Activated B cell treated with CpG ODN at 0.5 μM for 24 hours (primary cell): ENCODE measurements around the gene PCNX2. TPM values are rescaled to one million over a fixed set of nuclear protein-coding genes. Genes with fewer than 3 reads are reported as not detected.

Experiments used
- ATAC-seq: fragments of 200-7000 bp; cut with Tn5 transposase; one replicate; pipeline ENCODE4 v1.10.0; 2021; ENCODE audit warnings: low read depth, mild to moderate bottlenecking, moderate library complexity
- CTCF ChIA-PET: fragments of 350-600 bp; sonication (Branson Sonifier 250); formaldehyde crosslinking; loops from one replicate; lab custom pipeline; 2021; ENCODE audit warnings: antibody characterized with exemption; lab: Charles Lee
- POLR2A ChIA-PET: fragments of 350-600 bp; sonication (Branson Sonifier 250); formaldehyde crosslinking; loops from one replicate; lab custom pipeline; 2021; ENCODE audit warnings: antibody characterized with exemption; lab: Charles Lee
- DNase-seq: peaks from one replicate; pipeline ENCODE4 v3.0.0; 2022
- H3K27ac Mint-ChIP-seq: one replicate; pipeline ENCODE4 v1.8.0; 2020; ENCODE audit warnings: mixed read lengths
- H3K27me3 Mint-ChIP-seq: one replicate; pipeline ENCODE4 v1.8.0; 2021; ENCODE audit warnings: mixed read lengths
- H3K36me3 Mint-ChIP-seq: one replicate; pipeline ENCODE4 v1.8.0; 2021; ENCODE audit warnings: low read depth, mixed read lengths
- H3K4me1 Mint-ChIP-seq: one replicate; pipeline ENCODE4 v1.8.0; 2021; ENCODE audit warnings: mixed read lengths
- H3K4me3 Mint-ChIP-seq: one replicate; pipeline ENCODE4 v1.8.0; 2020; ENCODE audit warnings: mild to moderate bottlenecking, mixed read lengths
- H3K9me3 Mint-ChIP-seq: one replicate; pipeline ENCODE4 v1.8.0; 2020; ENCODE audit warnings: mixed read lengths
- intact Hi-C: fragments of 100-400 bp; cut with micrococcal nuclease; formaldehyde crosslinking; loops from one replicate; pipeline ENCODE4 v1.15.1; 2024
- total RNA-seq: library from RNA; stranded (reverse); gene quantifications from 2 replicates; pipeline ENCODE4 v1.2.3, GENCODE V29; 2022
- TF ChIP-seq, protein P1 (sequence below): fragments of 200-600 bp; IDR thresholded peaks from one replicate; pipeline ENCODE4 v1.8.0; 2022; ENCODE audit warnings: antibody characterized with exemption, mild to moderate bottlenecking

The PCNX2 gene
- total RNA-seq, 1 donor from 2014 or later: 20.4 TPM

DNA sequence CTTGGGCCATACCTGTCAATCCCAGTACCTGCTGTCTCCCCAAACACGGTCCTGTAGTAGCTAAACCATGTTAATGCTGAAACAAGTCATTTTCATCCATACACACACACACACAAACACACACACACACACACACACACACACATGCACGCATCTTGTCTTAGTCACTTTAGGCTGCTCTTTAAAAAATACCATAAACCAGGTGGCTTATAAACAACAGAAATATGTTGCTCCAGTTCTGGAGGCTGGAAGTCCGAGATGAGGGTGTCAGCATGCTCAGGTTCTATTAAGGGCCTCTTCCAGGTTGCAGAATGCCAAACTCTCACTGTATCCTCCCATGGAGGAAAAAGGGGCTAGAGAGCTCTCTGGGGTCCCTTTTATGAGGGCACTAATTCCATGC, 215.2 kb downstream of the PCNX2 start:
- ChIA-PET CTCF (no interaction called here), POLR2A (no interaction called here)
- no peak overlapping the region for H3K27ac Mint-ChIP-seq
- ATAC-seq (no peak), DNase-seq (no peak)
- intact Hi-C loops: no loop called here
- no peak overlapping the region for H3K4me3 Mint-ChIP-seq
- no peaks in the 10 kb centered on the region for H3K9me3 Mint-ChIP-seq
- peaks cover 5% of the 10 kb centered on the region for H3K4me1 Mint-ChIP-seq
- TF ChIP-seq, protein P1, sequence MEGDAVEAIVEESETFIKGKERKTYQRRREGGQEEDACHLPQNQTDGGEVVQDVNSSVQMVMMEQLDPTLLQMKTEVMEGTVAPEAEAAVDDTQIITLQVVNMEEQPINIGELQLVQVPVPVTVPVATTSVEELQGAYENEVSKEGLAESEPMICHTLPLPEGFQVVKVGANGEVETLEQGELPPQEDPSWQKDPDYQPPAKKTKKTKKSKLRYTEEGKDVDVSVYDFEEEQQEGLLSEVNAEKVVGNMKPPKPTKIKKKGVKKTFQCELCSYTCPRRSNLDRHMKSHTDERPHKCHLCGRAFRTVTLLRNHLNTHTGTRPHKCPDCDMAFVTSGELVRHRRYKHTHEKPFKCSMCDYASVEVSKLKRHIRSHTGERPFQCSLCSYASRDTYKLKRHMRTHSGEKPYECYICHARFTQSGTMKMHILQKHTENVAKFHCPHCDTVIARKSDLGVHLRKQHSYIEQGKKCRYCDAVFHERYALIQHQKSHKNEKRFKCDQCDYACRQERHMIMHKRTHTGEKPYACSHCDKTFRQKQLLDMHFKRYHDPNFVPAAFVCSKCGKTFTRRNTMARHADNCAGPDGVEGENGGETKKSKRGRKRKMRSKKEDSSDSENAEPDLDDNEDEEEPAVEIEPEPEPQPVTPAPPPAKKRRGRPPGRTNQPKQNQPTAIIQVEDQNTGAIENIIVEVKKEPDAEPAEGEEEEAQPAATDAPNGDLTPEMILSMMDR: no peak
- no peaks in the 10 kb centered on the region for H3K36me3 Mint-ChIP-seq
- no peaks in the 10 kb centered on the region for H3K27me3 Mint-ChIP-seq

DNA sequence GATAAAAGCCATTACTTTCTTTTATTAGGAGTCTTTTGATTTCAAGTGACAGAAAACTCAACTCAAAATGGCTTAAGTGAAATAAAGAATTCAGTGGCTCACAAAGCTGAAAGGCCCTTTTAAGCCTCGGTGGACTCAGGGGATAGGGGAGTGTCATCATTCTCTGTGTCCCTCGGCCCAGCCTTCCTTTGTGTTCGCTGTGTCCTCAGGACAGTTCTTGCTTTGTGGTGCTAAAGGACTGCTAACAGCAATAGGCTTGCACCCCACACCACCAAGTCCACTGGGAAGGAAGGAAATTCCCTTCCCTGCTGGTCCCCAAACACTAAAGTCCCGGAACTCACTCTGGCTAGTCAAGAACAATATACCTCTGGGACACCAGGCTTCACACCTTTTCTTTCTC, 216.0 kb downstream of the PCNX2 start:
- DNase-seq (no peak), ATAC-seq (no peak)
- ChIA-PET POLR2A (no interaction called here), CTCF (no interaction called here)
- TF ChIP-seq, protein P1: no peak
- Mint-ChIP-seq H3K27ac (no peak overlapping the region), H3K4me3 (no peak overlapping the region), H3K4me1 (peaks cover 5% of the 10 kb centered on the region), H3K27me3 (no peaks in the 10 kb centered on the region), H3K9me3 (no peaks in the 10 kb centered on the region), H3K36me3 (no peaks in the 10 kb centered on the region)
- intact Hi-C loops: no loop called here

DNA sequence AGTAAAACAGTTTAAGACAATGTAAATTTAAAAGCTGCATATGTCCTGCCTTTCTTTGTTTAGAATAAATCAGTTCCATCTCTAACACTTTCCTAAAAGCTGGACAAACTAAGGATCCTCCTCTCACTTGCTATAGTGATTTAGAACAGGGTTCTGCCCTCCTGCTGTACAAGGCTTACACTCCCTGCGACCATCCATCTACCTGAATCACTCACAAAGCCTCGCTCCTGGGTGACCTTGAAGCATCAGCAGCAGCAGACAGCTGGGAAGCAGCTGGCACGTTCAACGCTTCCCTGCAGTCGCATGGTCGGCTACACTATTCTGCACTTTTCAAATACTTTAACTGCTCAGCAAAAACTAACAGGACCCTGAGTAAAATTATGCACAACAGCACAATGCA, 217.1 kb downstream of the PCNX2 start:
- ATAC-seq (no peak), DNase-seq (no peak)
- Mint-ChIP-seq H3K27me3 (no peaks in the 10 kb centered on the region), H3K4me1 (peaks cover 5% of the 10 kb centered on the region), H3K9me3 (no peaks in the 10 kb centered on the region), H3K36me3 (no peaks in the 10 kb centered on the region), H3K27ac (no peak overlapping the region), H3K4me3 (no peak overlapping the region)
- POLR2A ChIA-PET: no interaction called here
- TF ChIP-seq, protein P1: no peak
- intact Hi-C loops: no loop called here
- CTCF ChIA-PET: no interaction called here

DNA sequence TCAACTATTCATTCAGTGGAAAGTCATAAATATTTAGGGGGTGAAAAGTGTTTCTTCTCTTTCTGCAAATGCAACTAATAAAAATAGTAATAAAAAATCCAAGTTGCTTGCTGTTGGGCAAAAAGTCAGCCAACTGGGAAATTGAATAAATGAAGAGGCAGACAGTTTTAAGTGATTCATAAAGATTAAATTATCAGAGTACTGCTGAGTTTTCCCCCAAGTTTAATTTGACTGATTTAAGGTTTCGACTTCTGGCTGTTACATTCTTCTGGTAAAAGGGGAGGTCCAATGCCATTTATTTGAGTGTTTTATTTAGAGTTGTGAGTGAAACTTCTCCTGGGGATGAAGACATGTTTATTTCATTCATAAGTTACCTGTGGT, 219.6 kb downstream of the PCNX2 start:
- DNase-seq (no peak), ATAC-seq (no peak)
- H3K4me3 Mint-ChIP-seq: no peak overlapping the region
- ChIA-PET CTCF (no interaction called here), POLR2A (no interaction called here)
- no peak overlapping the region for H3K27ac Mint-ChIP-seq
- intact Hi-C loops: no loop called here
- peaks cover 9% of the 10 kb centered on the region for H3K9me3 Mint-ChIP-seq
- no peaks in the 10 kb centered on the region for H3K27me3 Mint-ChIP-seq
- H3K4me1 Mint-ChIP-seq: no peaks in the 10 kb centered on the region
- TF ChIP-seq, protein P1: no peak
- no peaks in the 10 kb centered on the region for H3K36me3 Mint-ChIP-seq

DNA sequence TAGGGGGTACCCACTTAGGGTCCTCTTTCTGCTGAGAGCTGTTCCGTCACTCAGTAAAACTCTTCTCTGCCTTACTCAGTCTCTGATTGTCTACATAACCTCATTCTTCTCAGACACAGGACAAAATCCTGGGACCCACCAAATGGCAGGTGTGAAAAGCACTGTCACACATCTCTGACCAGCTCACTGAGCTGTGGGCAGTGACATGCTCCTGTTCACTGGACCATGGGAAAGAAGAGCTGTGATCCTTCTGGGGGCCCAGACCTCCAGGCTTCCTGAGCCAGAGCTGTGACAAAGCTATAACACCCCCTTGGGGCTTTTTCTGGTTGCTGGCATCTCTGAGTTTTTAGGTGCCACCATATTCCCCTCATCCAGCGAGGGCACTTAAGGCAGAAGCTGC, 229.4 kb downstream of the PCNX2 start:
- TF ChIP-seq, protein P1: no peak
- ATAC-seq (no peak), DNase-seq (no peak)
- ChIA-PET POLR2A (no interaction called here), CTCF (no interaction called here)
- peaks cover 2% of the 10 kb centered on the region for H3K9me3 Mint-ChIP-seq
- intact Hi-C loops: no loop called here
- no peaks in the 10 kb centered on the region for H3K27me3 Mint-ChIP-seq
- no peak overlapping the region for H3K27ac Mint-ChIP-seq
- H3K36me3 Mint-ChIP-seq: peaks cover 9% of the 10 kb centered on the region
- no peak overlapping the region for H3K4me3 Mint-ChIP-seq
- H3K4me1 Mint-ChIP-seq: no peaks in the 10 kb centered on the region
